SK-N-SH (cell line): ENCODE measurements around the gene KLF7. TPM values are rescaled to one million over a fixed set of nuclear protein-coding genes. Genes with fewer than 3 reads are reported as not detected.

Source experiments
- CTCF ChIA-PET: fragments of 300-600, 350-600 bp; formaldehyde crosslinking; extraction: SDS; loops from one replicate; lab custom pipeline; 2021; lab: Yijun Ruan, JAX
- POLR2A ChIA-PET: fragments of 350-600 bp; sonication (Branson Sonifier 250); formaldehyde crosslinking; extraction: SDS; loops from one replicate; lab custom pipeline; 2020; ENCODE audit warnings: antibody characterized with exemption, inconsistent platforms; lab: Yijun Ruan, JAX
- DNase-seq: peaks from one replicate; pipeline ENCODE4 v3.0.0; 2012
- H2AFZ ChIP-seq: fragments of 200-600 bp; sonication (generic); 2 replicates; pipeline ENCODE4 v1.8.1; 2016; ENCODE audit warnings: antibody characterized with exemption, mild to moderate bottlenecking, low read depth
- H3F3A ChIP-seq: fragments of 200-600 bp; sonication (generic); replicated peaks from 2 replicates; pipeline ENCODE3; 2016; ENCODE audit warnings: antibody characterized with exemption, mild to moderate bottlenecking; ENCODE audit not compliant: insufficient read depth
- H3K27ac ChIP-seq, 2 experiments: fragments of 200-500 bp in 1 of 2; fragments of 200-600 bp in 1 of 2; sonication (Bioruptor generic) in 1 of 2; sonication (generic), shearing (Covaris generic) in 1 of 2; 2 replicates each; pipeline versions ENCODE4 v1.5.1 to v1.6.1; 2014 to 2016; ENCODE audit warnings: low read depth in 2 of 2, inconsistent platforms in 1 of 2, low read length in 1 of 2, mild to moderate bottlenecking in 1 of 2, mixed read lengths in 1 of 2
- H3K27me3 ChIP-seq: fragments of 200-600 bp; sonication (generic), shearing (Covaris generic); 2 replicates; pipeline ENCODE4 v1.6.1; 2016; ENCODE audit warnings: mixed run types; ENCODE audit not compliant: insufficient read depth
- H3K36me3 ChIP-seq, 2 experiments: fragments of 200-500 bp in 1 of 2; fragments of 200-600 bp in 1 of 2; sonication (Bioruptor generic) in 1 of 2; sonication (generic) in 1 of 2; replicated peaks in 1 of 2; 2 replicates each; pipeline versions ENCODE3 to v1.5.1; 2014 to 2016; ENCODE audit warnings: low read length in 1 of 2, mild to moderate bottlenecking in 1 of 2; ENCODE audit not compliant: insufficient read depth in 2 of 2, control insufficient read depth in 1 of 2
- H3K4me1 ChIP-seq, 2 experiments: fragments of 200-500 bp in 1 of 2; fragments of 200-600 bp in 1 of 2; sonication (Bioruptor generic) in 1 of 2; sonication (generic), shearing (Covaris generic) in 1 of 2; 2 replicates each; pipeline versions ENCODE4 v1.5.1 to v1.6.1; 2014 to 2016; ENCODE audit warnings: low read depth in 1 of 2, low read length in 1 of 2, mixed run types in 1 of 2; ENCODE audit not compliant: insufficient read depth in 2 of 2, control insufficient read depth in 1 of 2
- H3K4me2 ChIP-seq: fragments of 200-600 bp; sonication (generic), shearing (Covaris generic); 2 replicates; pipeline ENCODE4 v1.6.1; 2017; ENCODE audit warnings: mixed run types
- H3K4me3 ChIP-seq, 2 experiments: fragments of 200-500 bp in 1 of 2; fragments of 200-600 bp in 1 of 2; sonication (Bioruptor generic) in 1 of 2; sonication (generic), shearing (Covaris generic) in 1 of 2; 2 replicates each; pipeline versions ENCODE4 v1.5.1 to v1.8.1; 2014 to 2016; ENCODE audit warnings: low read depth in 2 of 2, inconsistent platforms in 1 of 2, low read length in 1 of 2, mild to moderate bottlenecking in 1 of 2, mixed read lengths in 1 of 2, moderate library complexity in 1 of 2
- H3K79me2 ChIP-seq: fragments of 200-600 bp; sonication (generic); 2 replicates; pipeline ENCODE4 v1.8.1; 2017; ENCODE audit warnings: mild to moderate bottlenecking; ENCODE audit not compliant: insufficient read depth
- H3K9ac ChIP-seq: fragments of 200-600 bp; sonication (generic); 2 replicates; pipeline ENCODE4 v1.6.1; 2017; ENCODE audit warnings: mixed run types
- H3K9me2 ChIP-seq: fragments of 200-600 bp; sonication (generic); 2 replicates; pipeline ENCODE4 v1.6.1; 2017; ENCODE audit warnings: mixed run types
- H3K9me3 ChIP-seq: fragments of 200-600 bp; sonication (generic); 2 replicates; pipeline ENCODE4 v1.6.1; 2017; ENCODE audit warnings: mixed run types, mild to moderate bottlenecking, moderate library complexity
- H4K20me1 ChIP-seq: fragments of 200-600 bp; sonication (generic); 2 replicates; pipeline ENCODE4 v1.6.1; 2017; ENCODE audit warnings: mild to moderate bottlenecking, mixed run types; ENCODE audit not compliant: insufficient read depth
- CHD2 ChIP-seq: fragments of 150-350 bp; IDR thresholded peaks from 2 replicates; pipeline ENCODE4 v1.6.1; 2018; ENCODE audit warnings: low read length; ENCODE audit not compliant: partially characterized antibody
- CTCF ChIP-seq: fragments of 200-600 bp; sonication (generic); IDR thresholded peaks from 2 replicates; pipeline ENCODE4 v1.6.1; 2017; ENCODE audit warnings: antibody characterized with exemption, mild to moderate bottlenecking, moderate library complexity
- ELF1 ChIP-seq: IDR thresholded peaks from 2 replicates; pipeline ENCODE4 v1.4.0; 2012
- EP300 ChIP-seq, 2 experiments: IDR thresholded peaks; 2 replicates each; pipeline versions ENCODE4 v1.4.0 to v1.6.1; 2012; ENCODE audit warnings: borderline replicate concordance in 1 of 2, low read depth in 1 of 2, low read length in 1 of 2
- EZH2phosphoT487 ChIP-seq: fragments of 200-600 bp; sonication (generic); IDR thresholded peaks from 2 replicates; pipeline ENCODE4 v1.6.1; 2017; ENCODE audit warnings: low read depth, mixed run types, mild to moderate bottlenecking, antibody characterized with exemption, moderate library complexity, borderline replicate concordance
- FOSL2 ChIP-seq: IDR thresholded peaks from 2 replicates; pipeline ENCODE4 v1.4.0; 2012; ENCODE audit warnings: low read depth, mild to moderate bottlenecking, moderate library complexity, borderline replicate concordance
- FOXJ3 ChIP-seq: sonication (generic); formaldehyde crosslinking; IDR thresholded peaks from 2 replicates; pipeline ENCODE4 v1.5.1; 2020; ENCODE audit warnings: mild to moderate bottlenecking, missing genetic modification reagents
- FOXM1 ChIP-seq: IDR thresholded peaks from 2 replicates; pipeline ENCODE4 v1.4.0; 2012; ENCODE audit warnings: low read depth, mild to moderate bottlenecking
- GABPA ChIP-seq: IDR thresholded peaks from 2 replicates; pipeline ENCODE4 v1.4.0; 2012; ENCODE audit warnings: low read depth, mild to moderate bottlenecking
- GATA2 ChIP-seq: sonication (generic); formaldehyde crosslinking; IDR thresholded peaks from 2 replicates; pipeline ENCODE4 v1.5.0; 2020; ENCODE audit warnings: mild to moderate bottlenecking, missing genetic modification reagents
- IRF3 ChIP-seq: fragments of 150-350 bp; IDR thresholded peaks from 2 replicates; pipeline ENCODE4 v1.6.1; 2016; ENCODE audit warnings: mild to moderate bottlenecking, low read depth, low read length
- JUND ChIP-seq: IDR thresholded peaks from 2 replicates; pipeline ENCODE4 v1.4.0; 2012
- MEF2A ChIP-seq: IDR thresholded peaks from 2 replicates; pipeline ENCODE4 v1.4.0; 2012; ENCODE audit warnings: low read depth, borderline replicate concordance
- MXI1 ChIP-seq: IDR thresholded peaks from 2 replicates; pipeline ENCODE4 v1.6.1; 2012; ENCODE audit warnings: mild to moderate bottlenecking, low read depth, low read length, improper control_type of control experiment
- NFIC ChIP-seq: IDR thresholded peaks from 2 replicates; pipeline ENCODE4 v1.4.0; 2012; ENCODE audit warnings: borderline replicate concordance
- NRF1 ChIP-seq: IDR thresholded peaks from 2 replicates; pipeline ENCODE4 v1.6.1; 2012; ENCODE audit warnings: low read depth, mild to moderate bottlenecking, low read length
- POLR2AphosphoS5 ChIP-seq: IDR thresholded peaks from 2 replicates; pipeline ENCODE4 v1.6.1; 2012; ENCODE audit warnings: low read depth, low read length
- RAD21 ChIP-seq: IDR thresholded peaks from 2 replicates; pipeline ENCODE4 v1.6.1; 2012; ENCODE audit warnings: mild to moderate bottlenecking, low read length
- RCOR1 ChIP-seq: fragments of 150-350 bp; IDR thresholded peaks from 2 replicates; pipeline ENCODE4 v1.6.1; 2017; ENCODE audit warnings: antibody characterized with exemption, low read length
- RFX5 ChIP-seq: IDR thresholded peaks from 2 replicates; pipeline ENCODE4 v1.6.1; 2012; ENCODE audit warnings: mild to moderate bottlenecking, improper control_type of control experiment, low read length
- RXRA ChIP-seq: IDR thresholded peaks from 2 replicates; pipeline ENCODE4 v1.4.0; 2012; ENCODE audit warnings: low read depth, mild to moderate bottlenecking, borderline replicate concordance
- SIN3A ChIP-seq: IDR thresholded peaks from 2 replicates; pipeline ENCODE4 v1.6.1; 2012; ENCODE audit warnings: low read depth, mild to moderate bottlenecking, low read length, moderate library complexity, borderline replicate concordance
- TAF1 ChIP-seq: IDR thresholded peaks from 2 replicates; pipeline ENCODE4 v1.6.1; 2012; ENCODE audit warnings: low read depth, mild to moderate bottlenecking, low read length, moderate library complexity, borderline replicate concordance
- TCF12 ChIP-seq: IDR thresholded peaks from 2 replicates; pipeline ENCODE4 v1.4.0; 2012
- TEAD4 ChIP-seq: IDR thresholded peaks from 2 replicates; pipeline ENCODE4 v1.4.0; 2012; ENCODE audit warnings: mild to moderate bottlenecking, borderline replicate concordance; ENCODE audit not compliant: insufficient read depth
- USF1 ChIP-seq: IDR thresholded peaks from 2 replicates; pipeline ENCODE4 v1.4.0; 2012; ENCODE audit warnings: low read depth, borderline replicate concordance
- YY1 ChIP-seq: IDR thresholded peaks from 2 replicates; pipeline ENCODE4 v1.4.0; 2012; ENCODE audit warnings: low read depth, mild to moderate bottlenecking
- ZBTB33 ChIP-seq: IDR thresholded peaks from 2 replicates; pipeline ENCODE4 v1.4.0; 2012; ENCODE audit warnings: low read depth, borderline replicate concordance
- WGBS: methylation state at CpG from one replicate; pipeline ENCODE4 v1.1.6; 2017; ENCODE audit warnings: low lambda C conversion rate; 5-methylcytosine and 5-hydroxymethylcytosine counted together
- polyA plus RNA-seq, 3 experiments: library from polyadenylated mRNA; depleted of rRNA; stranded (reverse); fragments of >200 nt; gene quantifications; 2 replicates each; pipeline ENCODE4 v1.2.3, GENCODE V29; 2012

The KLF7 gene
- polyA plus RNA-seq, 1 of the 3 experiments (the other 2 are of a cell fraction), result 7.5 TPM

GRCh38 chr2:207163053-207163755 is 2.5 kb downstream of the KLF7 start:
- peaks cover 29% of the 10 kb centered on the region for H3F3A ChIP-seq
- H3K27ac ChIP-seq, result peak overlapping the region; percentile 91 to 98
- WGBS, result 1% methylated on average over 7 of the region's 7 CpGs
- H3K4me2 ChIP-seq, result peak overlapping the region; percentile 83
- H3K4me1 ChIP-seq, result peaks cover 21 to 44% of the 10 kb centered on the region in 2 experiments; a peak in 3 of 4 replicates
- CTCF ChIA-PET, result interaction anchor here (0.7 to 10.4 kb wide), 8 partner anchors 11 to 363 kb away, joined by 3 to 87 read pairs (median 6); no protein-coding TSS in a partner anchor
- peaks cover 83% of the 10 kb centered on the region for H3K79me2 ChIP-seq
- peaks cover 4 to 8% of the 10 kb centered on the region in 2 experiments for H3K36me3 ChIP-seq
- peak overlapping the region; percentile 91 to 93 for H3K4me3 ChIP-seq
- peak overlapping the region; percentile 96 for H3K9ac ChIP-seq
- H2AFZ ChIP-seq, result no peak overlapping the region
- POLR2A ChIA-PET, result interaction anchor here (0.7 to 5.5 kb wide), 13 partner anchors 9 to 357 kb away, joined by 3 to 70 read pairs (median 5); no protein-coding TSS in a partner anchor
- no peaks in the 10 kb centered on the region for H3K27me3 ChIP-seq
- DNase-seq, result no peak
- H4K20me1 ChIP-seq, result peaks cover 50% of the 10 kb centered on the region
- no peaks in the 10 kb centered on the region for H3K9me2 ChIP-seq
- no peaks in the 10 kb centered on the region for H3K9me3 ChIP-seq
- TF ChIP-seq MEF2A (no peak), EZH2phosphoT487 (no peak), ZBTB33 (no peak), IRF3 (no peak), NFIC (peak; percentile 55; the same call in 1 of the 2 replicates), JUND (peak; percentile 74), RXRA (no peak), FOXJ3 (CRISPR knock-in tag) (0 out of 2 replicates have a peak, but pooled peaks have one; percentile 26), YY1 (no peak), CHD2 (no peak), RAD21 (no peak), GABPA (no peak), EP300 (IDR thresholded peaks at IDR 0.05; ENCODE audit: borderline replicate concordance in 1 of 2, low read depth in 1 of 2, low read length in 1 of 2) (no peak; a peak in 1 of 4 replicates), TEAD4 (no peak; the same call in 1 of the 2 replicates), FOXM1 (peak; percentile 61; the same call in 1 of the 2 replicates), SIN3A (peak; percentile 13; the same call in 1 of the 2 replicates), TAF1 (0 out of 2 replicates have a peak, but pooled peaks have one; percentile 26), GATA2 (CRISPR knock-in tag) (no peak), USF1 (no peak), RFX5 (no peak), MXI1 (no peak), FOSL2 (peak; percentile 88), CTCF (no peak), RCOR1 (no peak), POLR2AphosphoS5 (peak; percentile 21; the same call in 1 of the 2 replicates), ELF1 (no peak), NRF1 (no peak), TCF12 (peak; percentile 45; the same call in 1 of the 2 replicates)
